Measurements from ENCODE around the gene ICAM1. TPM values are rescaled to one million over a fixed set of nuclear protein-coding genes. Genes with fewer than 3 reads are reported as not detected.
A peak's percentile ranks its signal among the peaks of the same experiment; 100 is the strongest.

The ICAM1 gene
- total RNA-seq = 10 to 100 TPM in 1 of 4 donors, 1 to 10 TPM in 3; 5.0 to 10.5 (median 7.7) TPM

- peaks cover 7 to 24% (median 18%) of the 10 kb centered on the region in 3 donors for H3K27me3 ChIP-seq
- H3K9me3 ChIP-seq = no peaks in the 10 kb centered on the region
- H3K36me3 ChIP-seq = no peaks in the 10 kb centered on the region
- intact Hi-C loops (cut with DNase I; ENCODE audit: low total_unique reads) (loop anchor here (5.0 kb wide), 1 partner anchor 61 kb away; the partner anchor contains the start of gene RAVER1), in situ Hi-C loops (cut with MboI; ENCODE audit: low sequenced_read_pairs in 4 of 4) (no loop called here)
- DNase-seq = peak; percentile 50 to 65
- peak within 1 kb of the TSS; percentile 75 to 84 (median 78) for H3K27ac ChIP-seq
- ATAC-seq = peak; percentile 23 to 65
- peaks cover 5 to 21% of the 10 kb centered on the region in 2 donors for H3K4me1 ChIP-seq
- TF ChIP-seq POLR2A (IDR thresholded peaks at IDR 0.05) (peak; percentile 60 to 67), CTCF (IDR thresholded peaks at IDR 0.05 in 4 of 5, conservative IDR thresholded peaks at IDR 0.05 in 1 of 5) (no peak)
- peak within 1 kb of the TSS; percentile 49 to 60 (median 56) for H3K4me3 ChIP-seq
Observed at GRCh38 chr19:10270616-10271394, at the start of gene ICAM1. TSS of gene ICAM1 (plus strand) at chr19:10271120. CDS start at chr19:10271160, 40 bp downstream.

DNA sequence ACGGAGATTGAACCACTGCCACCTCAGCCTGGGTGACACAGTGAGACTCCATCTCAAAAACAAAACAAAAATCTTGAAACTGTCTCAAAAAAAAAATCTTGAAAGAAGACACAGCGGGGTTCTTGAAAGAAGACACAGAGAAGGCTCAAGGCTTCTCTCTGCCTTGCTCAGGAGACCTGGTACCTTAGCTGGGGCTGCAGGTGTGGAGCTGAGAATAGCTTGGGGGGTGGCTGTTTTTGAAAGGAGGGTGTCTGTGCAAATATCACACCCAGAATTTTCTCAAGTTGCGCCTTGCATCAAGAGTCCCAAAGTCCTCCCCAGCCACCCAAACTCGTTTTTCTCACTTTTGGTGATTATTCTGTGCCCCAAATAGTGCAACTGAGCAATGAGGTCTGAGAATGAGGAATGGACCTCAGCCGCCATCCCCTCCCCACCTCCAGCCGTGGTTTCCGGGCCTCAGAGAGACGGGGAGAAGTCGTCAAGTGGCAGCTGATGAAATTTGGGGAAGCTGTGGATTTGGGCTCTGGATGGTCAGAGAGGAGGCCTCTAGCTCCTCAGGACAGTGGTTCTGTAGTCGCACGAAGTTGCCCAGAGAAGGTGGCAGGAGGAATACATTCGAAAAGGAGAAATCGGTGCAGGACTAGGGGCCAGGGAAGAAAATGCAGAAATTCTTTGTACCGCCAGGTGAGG, 48.6 kb upstream of the ICAM1 start:
- Histone ChIP-seq H3K9me3 (no peaks in the 10 kb centered on the region), H3K4me1 (no peaks in the 10 kb centered on the region), H3K27ac (no peak overlapping the region), H3K36me3 (no peaks in the 10 kb centered on the region), H3K27me3 (no peaks in the 10 kb centered on the region), H3K4me3 (no peak overlapping the region)
- in situ Hi-C loops (cut with MboI; ENCODE audit: low sequenced_read_pairs in 4 of 4) = no loop called here
- intact Hi-C loops (cut with DNase I; ENCODE audit: low total_unique reads) = no loop called here
- ATAC-seq (no peak), DNase-seq (no peak)
- TF ChIP-seq CTCF (IDR thresholded peaks at IDR 0.05 in 4 of 5, conservative IDR thresholded peaks at IDR 0.05 in 1 of 5) (no peak), POLR2A (IDR thresholded peaks at IDR 0.05) (no peak)

DNA sequence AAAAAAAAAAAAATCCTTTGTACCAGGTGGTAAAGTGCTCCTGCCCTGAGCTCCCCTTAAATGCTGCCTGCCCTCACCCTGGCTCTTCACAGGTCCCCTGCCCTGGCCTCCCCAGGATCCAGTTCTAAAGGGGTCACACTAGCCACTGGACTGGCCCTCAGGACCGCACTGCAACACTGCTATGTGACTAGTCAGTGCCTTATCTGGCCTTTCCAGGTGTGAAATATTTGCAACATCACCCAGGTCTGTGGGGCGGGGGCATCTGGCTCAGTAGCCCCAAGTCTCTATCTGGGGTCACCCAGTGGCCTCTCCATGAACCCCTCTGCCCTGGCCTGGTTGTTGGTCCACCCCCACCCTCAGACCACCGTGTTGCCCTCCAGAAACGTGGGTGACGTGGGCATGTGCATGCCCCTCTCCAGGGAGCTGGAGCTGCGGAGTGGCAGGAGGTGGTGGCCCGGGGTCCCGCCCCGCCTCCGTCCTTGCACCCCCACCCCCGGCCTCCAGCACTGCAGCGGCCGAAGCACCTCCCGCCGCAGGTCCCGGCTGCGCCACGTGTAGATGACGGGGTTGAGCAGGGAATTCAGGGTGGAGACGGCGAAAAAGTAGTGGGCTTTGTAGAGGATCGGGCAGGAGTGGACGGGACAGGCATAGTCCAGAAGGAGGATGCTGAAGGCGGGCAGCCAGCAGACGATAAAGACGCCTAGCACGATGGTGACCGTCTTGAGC, 47.3 kb upstream of the ICAM1 start:
- no peak for TF ChIP-seq CTCF (IDR thresholded peaks at IDR 0.05 in 4 of 5, conservative IDR thresholded peaks at IDR 0.05 in 1 of 5)
- TF ChIP-seq POLR2A (IDR thresholded peaks at IDR 0.05) = no peak
- no peaks in the 10 kb centered on the region for H3K4me1 ChIP-seq
- no peak overlapping the region for H3K4me3 ChIP-seq
- no peak for DNase-seq
- peaks cover 0 to 4% (median 0%) of the 10 kb centered on the region in 3 donors for H3K27me3 ChIP-seq
- H3K9me3 ChIP-seq = no peaks in the 10 kb centered on the region
- no peaks in the 10 kb centered on the region for H3K36me3 ChIP-seq
- in situ Hi-C loops (cut with MboI; ENCODE audit: low sequenced_read_pairs in 4 of 4) (no loop called here), intact Hi-C loops (cut with DNase I; ENCODE audit: low total_unique reads) (no loop called here)
- ATAC-seq = no peak
- H3K27ac ChIP-seq = no peak overlapping the region

DNA sequence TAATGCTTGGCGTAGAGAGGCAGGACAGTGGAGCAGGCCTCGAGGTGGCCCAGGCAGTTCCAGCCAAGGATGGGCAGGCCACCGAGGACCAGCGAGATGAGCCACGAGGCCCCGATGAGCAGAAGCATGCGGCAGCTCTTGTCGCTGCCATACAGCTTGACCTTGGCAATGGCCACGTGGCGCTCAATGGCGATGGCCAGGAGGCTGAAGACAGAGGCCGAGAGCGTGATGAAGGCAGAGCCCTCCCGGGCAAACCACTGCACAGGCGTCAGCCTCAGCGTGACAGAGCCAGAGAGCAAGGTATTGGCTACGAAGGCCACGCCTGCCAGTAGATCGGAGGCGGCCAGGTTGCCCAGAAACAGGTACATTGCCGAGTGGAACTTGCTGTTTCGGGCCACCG, 46.6 kb upstream of the ICAM1 start:
- TF ChIP-seq CTCF (IDR thresholded peaks at IDR 0.05 in 4 of 5, conservative IDR thresholded peaks at IDR 0.05 in 1 of 5) (no peak), POLR2A (IDR thresholded peaks at IDR 0.05) (no peak)
- in situ Hi-C loops (cut with MboI; ENCODE audit: low sequenced_read_pairs in 4 of 4) = no loop called here
- ATAC-seq = no peak

More for the DNA sequence above, 46.6 kb upstream of the ICAM1 start:
- DNase-seq = no peak
- Histone ChIP-seq H3K27ac (no peak overlapping the region), H3K9me3 (no peaks in the 10 kb centered on the region), H3K4me3 (no peak overlapping the region), H3K4me1 (no peaks in the 10 kb centered on the region), H3K36me3 (no peaks in the 10 kb centered on the region), H3K27me3 (peaks cover 0 to 6% (median 0%) of the 10 kb centered on the region in 3 donors)
- intact Hi-C loops (cut with DNase I; ENCODE audit: low total_unique reads) = no loop called here
